ENCODE results near the gene IFIT3. TPM values are rescaled to one million over a fixed set of nuclear protein-coding genes. Genes with fewer than 3 reads are reported as not detected.

The IFIT3 gene
- total and polyA plus RNA-seq, 2 experiments from 2014 or later, result 10.4 to 10.9 TPM

DNA sequence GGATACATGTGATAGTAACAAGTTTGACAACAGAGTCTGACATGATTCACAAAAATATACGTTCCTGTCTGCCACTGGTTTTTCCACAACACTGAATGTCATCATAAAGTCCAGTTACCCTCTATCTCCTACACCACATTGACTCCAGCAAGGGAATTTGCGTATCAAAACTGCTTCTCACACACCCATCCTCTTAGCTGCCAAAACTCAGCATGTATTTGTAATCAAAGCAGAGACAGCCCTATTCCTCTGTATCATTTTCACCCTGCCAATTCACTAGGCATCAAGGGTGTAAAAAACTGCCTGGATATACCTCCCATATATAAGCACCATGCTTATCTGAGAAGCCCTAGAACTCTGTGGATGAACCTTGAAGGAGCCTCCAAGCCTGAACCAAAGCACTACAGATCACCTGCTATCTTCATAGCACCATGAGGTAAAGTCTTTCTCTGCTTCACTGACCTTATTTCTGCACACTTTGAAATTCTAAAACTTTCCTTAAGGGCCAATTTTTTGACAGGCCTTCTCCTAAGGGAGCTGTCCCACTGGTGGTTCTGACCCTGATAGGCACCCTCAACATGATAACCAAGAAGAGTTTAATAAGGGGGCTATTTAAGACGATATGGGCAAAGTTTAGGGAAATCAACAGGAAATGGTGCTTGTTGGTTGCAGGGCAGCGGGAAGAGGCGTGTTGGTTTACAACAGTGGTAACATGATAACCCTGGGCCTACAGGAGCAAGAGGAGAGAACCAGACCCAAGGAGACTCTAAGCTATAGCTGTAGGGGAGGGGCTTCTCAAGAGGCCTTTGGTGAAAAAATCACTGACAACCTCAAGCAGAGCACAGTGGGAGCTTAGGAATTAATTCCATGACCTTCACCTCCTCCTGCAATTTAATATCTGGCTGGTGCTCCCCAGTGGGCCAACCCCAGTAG lies 50.2 kb downstream of the IFIT3 start, which contains the start of gene IFIT1B:
Gene IFIT1B, plus strand, starts transcription at position 352 of the 933 bp plus-strand sequence. Its CDS starts 80 bp downstream, at position 432.
- 82 to 84% methylated on average over 5 of the region's 5 CpGs for WGBS, 2 experiments (ENCODE audit: low coverage in 1 of 2, low lambda C conversion rate in 2 of 2, missing lambda C conversion rate in 2 of 2)
- H3K36me3 ChIP-seq (ENCODE audit: low read depth), result no peaks in the 10 kb centered on the region
- in situ Hi-C loops (cut with MboI), result loop anchor here (25.0 kb wide), 1 partner anchor 341 kb away; no protein-coding TSS in a partner anchor

GRCh38 chr10:89379103-89379502 lies 51.3 kb downstream of the IFIT3 start:
- Histone ChIP-seq H3K27me3 (replicated peaks; ENCODE audit: insufficient read depth) (no peaks in the 10 kb centered on the region), H3K9ac (no peak overlapping the region), H3F3A (ENCODE audit: insufficient read depth) (peaks cover 11% of the 10 kb centered on the region), H3K9me2 (ENCODE audit: insufficient read depth) (no peaks in the 10 kb centered on the region), H2AFZ (no peak overlapping the region), H3K4me1 (ENCODE audit: insufficient read depth) (peaks cover 8% of the 10 kb centered on the region), H4K20me1 (ENCODE audit: insufficient read depth) (no peaks in the 10 kb centered on the region), H3K36me3 (ENCODE audit: low read depth) (no peaks in the 10 kb centered on the region), H3K9me3 (ENCODE audit: low read depth) (no peaks in the 10 kb centered on the region), H3K4me2 (ENCODE audit: unreplicated experiment) (no peak overlapping the region), H3K4me3 (no peak overlapping the region), H3K27ac (no peak overlapping the region), H3K79me2 (ENCODE audit: insufficient read depth) (no peaks in the 10 kb centered on the region)
- TF ChIP-seq EZH2 (IDR thresholded peaks at IDR 0.05; ENCODE audit: insufficient read depth, poor library complexity, severe bottlenecking) (no peak), EZH2phosphoT487 (IDR thresholded peaks at IDR 0.05; ENCODE audit: insufficient read depth, low read depth) (no peak)
- in situ Hi-C loops (cut with MboI), result loop anchor here (25.0 kb wide), 1 partner anchor 342 kb away; no protein-coding TSS in a partner anchor
- no peak for DNase-seq

More for the DNA sequence above, 50.2 kb downstream of the IFIT3 start, which contains the start of gene IFIT1B:
- TF ChIP-seq EZH2phosphoT487 (IDR thresholded peaks at IDR 0.05; ENCODE audit: insufficient read depth, low read depth), result no peak
- no peak for TF ChIP-seq EZH2 (IDR thresholded peaks at IDR 0.05; ENCODE audit: insufficient read depth, poor library complexity, severe bottlenecking)
- peaks cover 18% of the 10 kb centered on the region for H3K4me1 ChIP-seq (ENCODE audit: insufficient read depth)
- DNase-seq, result no peak
- H2AFZ ChIP-seq, result no peak within 1 kb of the TSS
- no peak within 1 kb of the TSS for H3K27ac ChIP-seq
- no peak within 1 kb of the TSS for H3K9ac ChIP-seq
- H3K27me3 ChIP-seq (replicated peaks; ENCODE audit: insufficient read depth), result no peaks in the 10 kb centered on the region
- H3F3A ChIP-seq (ENCODE audit: insufficient read depth), result peaks cover 21% of the 10 kb centered on the region
- H3K4me3 ChIP-seq, result no peak within 1 kb of the TSS
- no peaks in the 10 kb centered on the region for H3K9me3 ChIP-seq (ENCODE audit: low read depth)
- no peaks in the 10 kb centered on the region for H3K9me2 ChIP-seq (ENCODE audit: insufficient read depth)
- H3K79me2 ChIP-seq (ENCODE audit: insufficient read depth), result no peaks in the 10 kb centered on the region
- H4K20me1 ChIP-seq (ENCODE audit: insufficient read depth), result no peaks in the 10 kb centered on the region
- no peak within 1 kb of the TSS for H3K4me2 ChIP-seq (ENCODE audit: unreplicated experiment)

- TF ChIP-seq EZH2 (IDR thresholded peaks at IDR 0.05; ENCODE audit: insufficient read depth, poor library complexity, severe bottlenecking), result no peak
- TF ChIP-seq EZH2phosphoT487 (IDR thresholded peaks at IDR 0.05; ENCODE audit: insufficient read depth, low read depth), result no peak
- Histone ChIP-seq H3K4me1 (ENCODE audit: insufficient read depth) (peaks cover 6% of the 10 kb centered on the region; the same call in 1 of the 2 replicates), H3K4me2 (ENCODE audit: unreplicated experiment) (no peak overlapping the region), H3K27me3 (replicated peaks; ENCODE audit: insufficient read depth) (no peaks in the 10 kb centered on the region), H2AFZ (no peak overlapping the region), H3K27ac (no peak overlapping the region), H3K4me3 (no peak overlapping the region), H3K9me3 (ENCODE audit: low read depth) (no peaks in the 10 kb centered on the region), H3K9me2 (ENCODE audit: insufficient read depth) (no peaks in the 10 kb centered on the region), H4K20me1 (ENCODE audit: insufficient read depth) (no peaks in the 10 kb centered on the region), H3K9ac (no peak overlapping the region), H3F3A (ENCODE audit: insufficient read depth) (no peaks in the 10 kb centered on the region), H3K79me2 (ENCODE audit: insufficient read depth) (no peaks in the 10 kb centered on the region), H3K36me3 (ENCODE audit: low read depth) (no peaks in the 10 kb centered on the region)
- in situ Hi-C loops (cut with MboI), result loop anchor here (25.0 kb wide), 1 partner anchor 345 kb away; no protein-coding TSS in a partner anchor
- peak; percentile 14 for DNase-seq
- 77 to 80% methylated on average over 1 of the region's 1 CpG for WGBS, 2 experiments (ENCODE audit: low coverage in 1 of 2, low lambda C conversion rate in 2 of 2, missing lambda C conversion rate in 2 of 2)
Observed at GRCh38 chr10:89382757-89383156, 55.0 kb downstream of the IFIT3 start.

DNA sequence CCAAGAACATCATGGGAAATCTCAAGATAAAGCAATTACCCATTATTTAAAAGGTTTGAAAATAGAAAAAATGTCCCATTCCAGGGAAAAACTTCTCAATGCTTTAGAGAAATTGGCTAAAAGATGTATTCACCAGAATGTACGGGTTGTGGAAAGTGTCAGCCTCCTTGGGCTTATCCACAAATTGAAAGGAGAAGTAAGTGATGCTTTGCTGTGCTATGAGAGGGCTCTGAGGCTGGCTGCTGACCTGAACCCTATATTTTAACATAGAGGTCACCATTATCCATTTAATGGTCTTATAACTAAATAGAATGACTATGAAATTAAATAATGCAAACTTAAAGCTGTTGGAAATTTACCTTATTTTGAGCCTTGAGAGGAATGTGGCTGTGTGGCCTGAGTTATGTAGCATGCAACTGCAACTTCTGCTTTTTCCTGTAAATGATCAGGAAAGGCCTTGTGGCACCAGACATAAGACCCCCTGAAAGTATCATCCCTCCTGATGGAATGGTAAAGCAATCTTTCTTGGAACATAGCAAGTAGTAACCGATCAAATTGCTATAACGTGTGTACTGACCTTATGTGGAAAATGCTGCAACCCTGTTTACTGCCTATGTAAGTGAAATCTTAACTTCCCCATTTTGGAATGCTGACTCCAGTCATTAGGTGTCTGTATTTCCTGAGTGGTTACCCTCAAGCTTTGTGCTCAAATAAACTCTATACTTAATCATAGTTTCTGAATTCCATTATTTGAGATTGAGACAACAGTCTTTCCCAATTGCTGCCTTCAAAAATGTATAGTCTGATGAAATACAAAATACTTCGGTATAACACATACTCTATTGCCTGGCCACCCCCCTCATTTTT lies 56.9 kb downstream of the IFIT3 start:
- Histone ChIP-seq H3K9me2 (ENCODE audit: insufficient read depth) (no peaks in the 10 kb centered on the region), H2AFZ (no peak overlapping the region), H3K4me2 (ENCODE audit: unreplicated experiment) (peak overlapping the region; percentile 1), H3K27me3 (replicated peaks; ENCODE audit: insufficient read depth) (no peaks in the 10 kb centered on the region), H3K36me3 (ENCODE audit: low read depth) (no peaks in the 10 kb centered on the region), H3K27ac (no peak overlapping the region), H4K20me1 (ENCODE audit: insufficient read depth) (no peaks in the 10 kb centered on the region), H3K4me3 (no peak overlapping the region), H3K9me3 (ENCODE audit: low read depth) (no peaks in the 10 kb centered on the region), H3K4me1 (ENCODE audit: insufficient read depth) (peaks cover 9% of the 10 kb centered on the region; the same call in 1 of the 2 replicates), H3K79me2 (ENCODE audit: insufficient read depth) (no peaks in the 10 kb centered on the region), H3K9ac (no peak overlapping the region), H3F3A (ENCODE audit: insufficient read depth) (no peaks in the 10 kb centered on the region)
- 72 to 84% methylated on average over 4 of the region's 4 CpGs for WGBS, 2 experiments (ENCODE audit: low coverage in 1 of 2, low lambda C conversion rate in 2 of 2, missing lambda C conversion rate in 2 of 2)
- in situ Hi-C loops (cut with MboI), result loop anchor here (25.0 kb wide), 1 partner anchor 347 kb away; no protein-coding TSS in a partner anchor
- peak; percentile 28 for DNase-seq
- TF ChIP-seq EZH2phosphoT487 (IDR thresholded peaks at IDR 0.05; ENCODE audit: insufficient read depth, low read depth) (no peak), EZH2 (IDR thresholded peaks at IDR 0.05; ENCODE audit: insufficient read depth, poor library complexity, severe bottlenecking) (no peak)
